Endodermal cell (in vitro differentiated cells): ENCODE measurements around the gene TSPAN18. TPM values are rescaled to one million over a fixed set of nuclear protein-coding genes. Genes with fewer than 3 reads are reported as not detected.

Experiments used
- DNase-seq: peaks from one replicate; pipeline ENCODE4 v3.0.0-alpha.2; 2017
- H3K27ac ChIP-seq: 2 replicates; pipeline ENCODE4 v1.5.1; 2013; ENCODE audit warnings: mild to moderate bottlenecking, low read depth, low read length, moderate library complexity
- H3K27me3 ChIP-seq: 2 replicates; pipeline ENCODE4 v1.6.1; 2013; ENCODE audit warnings: mild to moderate bottlenecking, low read length, moderate library complexity; ENCODE audit not compliant: insufficient read depth, control insufficient read depth, poor library complexity, severe bottlenecking
- H3K36me3 ChIP-seq: 2 replicates; pipeline ENCODE4 v1.7.0; 2013; ENCODE audit warnings: mild to moderate bottlenecking, low read length, moderate library complexity; ENCODE audit not compliant: control insufficient read depth, insufficient read depth
- H3K4me1 ChIP-seq: one replicate; pipeline ENCODE4 v1.7.0; 2013; ENCODE audit warnings: low read length; ENCODE audit not compliant: control insufficient read depth, insufficient read depth
- H3K4me3 ChIP-seq: 2 replicates; pipeline ENCODE4 v1.5.1; 2013; ENCODE audit warnings: mild to moderate bottlenecking, low read length, moderate library complexity
- H3K9ac ChIP-seq: 2 replicates; pipeline ENCODE4 v1.6.1; 2013; ENCODE audit warnings: mild to moderate bottlenecking, low read length, moderate library complexity; ENCODE audit not compliant: poor library complexity, severe bottlenecking; ENCODE audit errors: extremely low read depth
- H3K9me3 ChIP-seq: 2 replicates; pipeline ENCODE4 v1.6.1; 2013; ENCODE audit warnings: mild to moderate bottlenecking, low read length, moderate library complexity; ENCODE audit not compliant: control insufficient read depth
- H3K27ac Mint-ChIP-seq: 2 replicates; pipeline ENCODE4 v1.8.0; 2020; ENCODE audit warnings: mixed read lengths
- H3K27me3 Mint-ChIP-seq: 2 replicates; pipeline ENCODE4 v1.8.0; 2021; ENCODE audit warnings: mild to moderate bottlenecking, mixed read lengths; ENCODE audit not compliant: insufficient read depth
- H3K36me3 Mint-ChIP-seq: 2 replicates; pipeline ENCODE4 v1.8.0; 2020; ENCODE audit warnings: low read depth, mixed read lengths
- H3K4me1 Mint-ChIP-seq: 2 replicates; pipeline ENCODE4 v1.8.0; 2020; ENCODE audit warnings: mixed read lengths
- H3K4me3 Mint-ChIP-seq: 2 replicates; pipeline ENCODE4 v1.8.0; 2020; ENCODE audit warnings: mild to moderate bottlenecking, moderate library complexity, mixed read lengths
- H3K9me3 Mint-ChIP-seq: 2 replicates; pipeline ENCODE4 v1.8.0; 2020; ENCODE audit warnings: mild to moderate bottlenecking, mixed read lengths
- CTCF ChIP-seq: fragments of 200-600 bp; sonication (generic); conservative IDR thresholded peaks from 2 replicates; pipeline ENCODE4 v1.5.0; 2021; ENCODE audit warnings: antibody characterized with exemption, mild to moderate bottlenecking
- WGBS, 2 experiments: methylation state at CpG; one replicate each; pipeline versions ENCODE4 v1.1.5 to v1.1.7; 2013; ENCODE audit warnings: missing lambda C conversion rate in 2 of 2, mixed read lengths in 1 of 2; ENCODE audit not compliant: insufficient coverage in 1 of 2, insufficient read length in 1 of 2; 5-methylcytosine and 5-hydroxymethylcytosine counted together
- total RNA-seq, 2 donors: library from RNA; stranded (reverse); fragmentation: NEBNext Ultra II Directional in 1 of 2; extraction: Animal tissue kit (Norgen Biotek cat#: 25700) in 1 of 2; gene quantifications; 2 replicates in 1 of 2; 3 replicates in 1 of 2; pipeline ENCODE4 v1.2.1, GENCODE V29; 2021

Gene TSPAN18
- total RNA-seq, 2 donors from 2014 or later: 28.0 to 28.7 TPM

DNA sequence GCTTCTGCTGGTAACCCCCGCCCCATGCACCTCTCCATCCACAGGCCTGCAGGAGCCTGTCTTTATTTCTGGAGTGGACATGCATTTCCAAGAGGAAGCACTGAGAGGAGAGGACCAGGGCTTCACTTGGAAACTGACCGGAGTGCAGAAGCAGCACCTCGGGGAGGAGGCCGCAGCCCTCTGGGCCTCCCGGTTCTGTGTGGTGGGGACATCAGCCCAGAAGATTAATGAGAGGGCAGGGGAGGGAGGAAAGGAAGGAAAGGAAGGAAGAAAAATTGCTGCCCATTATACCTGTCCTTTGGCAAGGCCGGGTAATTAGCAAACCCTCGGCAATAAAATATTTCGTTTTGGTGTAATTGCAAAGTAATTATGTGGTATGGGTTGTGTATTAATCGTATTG lies 126.9 kb downstream of the TSPAN18 start:
- Histone ChIP-seq H3K9me3 (no peaks in the 10 kb centered on the region), H3K4me3 (no peak overlapping the region), H3K36me3 (no peaks in the 10 kb centered on the region), H3K9ac (no peak overlapping the region), H3K27me3 (no peaks in the 10 kb centered on the region), H3K4me1 (peaks cover 17% of the 10 kb centered on the region), H3K27ac (no peak overlapping the region)
- DNase-seq: no peak
- H3K36me3 Mint-ChIP-seq: no peaks in the 10 kb centered on the region
- no peak for TF ChIP-seq CTCF
- 83 to 85% methylated on average over 3 to 9 of the region's 9 CpGs for WGBS, 2 experiments
- peaks cover 2% of the 10 kb centered on the region for H3K27me3 Mint-ChIP-seq
- H3K4me3 Mint-ChIP-seq: no peak overlapping the region
- H3K27ac Mint-ChIP-seq: no peak overlapping the region
- H3K9me3 Mint-ChIP-seq: no peaks in the 10 kb centered on the region
- peaks cover 51% of the 10 kb centered on the region for H3K4me1 Mint-ChIP-seq

- 80 to 92% methylated on average over 2 to 3 of the region's 5 CpGs for WGBS, 2 experiments
- no peaks in the 10 kb centered on the region for H3K36me3 Mint-ChIP-seq
- H3K9me3 Mint-ChIP-seq: no peaks in the 10 kb centered on the region
- Histone ChIP-seq H3K4me1 (peaks cover 21% of the 10 kb centered on the region), H3K27ac (no peak overlapping the region), H3K9me3 (no peaks in the 10 kb centered on the region), H3K4me3 (no peak overlapping the region), H3K27me3 (no peaks in the 10 kb centered on the region), H3K36me3 (no peaks in the 10 kb centered on the region), H3K9ac (no peak overlapping the region)
- H3K4me3 Mint-ChIP-seq: no peak overlapping the region
- H3K27me3 Mint-ChIP-seq: peaks cover 4% of the 10 kb centered on the region
- no peak for DNase-seq
- no peak overlapping the region for H3K27ac Mint-ChIP-seq
- H3K4me1 Mint-ChIP-seq: peaks cover 51% of the 10 kb centered on the region
- no peak for TF ChIP-seq CTCF
These were observed 127.3 kb downstream of the TSPAN18 start for GRCh38 chr11:44854086-44854485.

DNA sequence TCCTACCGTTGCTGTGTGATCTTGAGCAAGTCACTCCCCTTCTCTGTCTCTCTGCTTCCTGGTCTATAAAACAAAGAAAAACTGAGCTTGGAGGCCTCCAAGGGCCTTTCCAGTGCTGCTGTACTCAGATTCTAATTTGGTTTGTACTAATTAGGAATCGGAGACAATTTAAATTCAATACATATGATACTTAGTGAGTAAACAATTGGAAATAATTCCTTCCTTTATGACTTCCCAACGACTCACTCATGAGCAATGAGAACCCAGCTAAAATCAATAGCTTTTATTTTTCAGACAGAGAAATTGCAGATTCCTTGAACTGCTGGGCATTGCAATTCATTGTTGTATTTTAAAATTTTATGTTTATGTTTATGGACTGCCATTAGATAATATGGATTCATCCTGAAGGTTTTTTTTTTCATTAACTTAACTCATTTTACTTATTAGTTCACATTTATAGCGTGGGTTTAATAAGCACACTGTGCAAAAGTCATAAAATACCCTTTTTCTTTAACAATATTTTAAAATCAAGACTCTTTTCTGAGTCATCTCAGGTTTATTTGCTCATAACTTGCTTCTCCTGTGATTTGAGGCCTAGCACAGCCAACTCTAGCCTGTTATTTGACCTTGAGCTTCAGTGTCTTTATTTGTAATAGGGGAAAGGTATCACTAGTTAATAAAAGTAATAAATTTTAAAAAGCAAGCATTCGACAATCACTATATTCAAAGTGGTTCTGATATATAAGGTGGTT lies 128.2 kb downstream of the TSPAN18 start:
- no peak overlapping the region for H3K9ac ChIP-seq
- no peak overlapping the region for H3K27ac ChIP-seq
- no peaks in the 10 kb centered on the region for H3K27me3 ChIP-seq
- Mint-ChIP-seq H3K4me3 (no peak overlapping the region), H3K27me3 (peaks cover 5% of the 10 kb centered on the region), H3K9me3 (no peaks in the 10 kb centered on the region), H3K36me3 (no peaks in the 10 kb centered on the region), H3K4me1 (peaks cover 49% of the 10 kb centered on the region), H3K27ac (no peak overlapping the region)
- TF ChIP-seq CTCF: no peak
- H3K4me1 ChIP-seq: peaks cover 29% of the 10 kb centered on the region
- H3K9me3 ChIP-seq: no peaks in the 10 kb centered on the region
- no peak for DNase-seq
- no peaks in the 10 kb centered on the region for H3K36me3 ChIP-seq
- WGBS, 2 experiments: 85 to 90% methylated on average over 3 to 4 of the region's 5 CpGs
- H3K4me3 ChIP-seq: no peak overlapping the region
